ENCODE results near the gene SUMF1.

SUMF1 gene

GRCh38 chr3:4492208-4493013 lies 25.3 kb upstream of the SUMF1 start:
- Histone ChIP-seq H3K27ac (peak overlapping the region; percentile 93 to 96), H3K4me1 (peaks cover 0 to 40% (median 10%) of the 10 kb centered on the region in 4 donors), H3K36me3 (no peaks in the 10 kb centered on the region), H3K9me3 (no peaks in the 10 kb centered on the region), H3K27me3 (no peaks in the 10 kb centered on the region), H3K4me3 (peak overlapping the region; percentile 80 to 93)
- peak; percentile 57 to 87 for DNase-seq
- TF ChIP-seq CTCF (IDR thresholded peaks at IDR 0.05) = no peak
- intact Hi-C loops (cut with DNase I; ENCODE audit: low total_unique reads) = loop anchor here (2.0 kb wide), 2 partner anchors 76 to 90 kb away; no protein-coding TSS in a partner anchor

GRCh38 chr3:4491855-4492207 lies 24.8 kb upstream of the SUMF1 start:
- peak overlapping the region; percentile 93 to 96 for H3K27ac ChIP-seq
- peaks cover 0 to 35% (median 9%) of the 10 kb centered on the region in 4 donors for H3K4me1 ChIP-seq
- no peaks in the 10 kb centered on the region for H3K9me3 ChIP-seq
- no peak for TF ChIP-seq CTCF (IDR thresholded peaks at IDR 0.05)
- no peak for DNase-seq
- H3K4me3 ChIP-seq = peak overlapping the region; percentile 80 to 93
- intact Hi-C loops (cut with DNase I; ENCODE audit: low total_unique reads) = loop anchor here (2.0 kb wide), 2 partner anchors 75 to 91 kb away; no protein-coding TSS in a partner anchor
- H3K36me3 ChIP-seq = no peaks in the 10 kb centered on the region
- no peaks in the 10 kb centered on the region for H3K27me3 ChIP-seq

GRCh38 chr3:4478261-4478660 lies 11.2 kb upstream of the SUMF1 start:
- H3K9me3 ChIP-seq = no peaks in the 10 kb centered on the region
- H3K27me3 ChIP-seq = no peaks in the 10 kb centered on the region
- H3K27ac ChIP-seq = no peak overlapping the region
- peaks cover 0 to 14% (median 10%) of the 10 kb centered on the region in 4 donors for H3K4me1 ChIP-seq
- no peak overlapping the region for H3K4me3 ChIP-seq
- intact Hi-C loops (cut with DNase I; ENCODE audit: low total_unique reads) = loop anchor here (10.0 kb wide), 1 partner anchor 123 kb away; no protein-coding TSS in a partner anchor
- no peak for DNase-seq
- TF ChIP-seq CTCF (IDR thresholded peaks at IDR 0.05) = no peak
- no peaks in the 10 kb centered on the region for H3K36me3 ChIP-seq

- TF ChIP-seq CTCF (IDR thresholded peaks at IDR 0.05) = no peak
- DNase-seq = no peak
- Histone ChIP-seq H3K4me1 (peaks cover 0 to 14% (median 10%) of the 10 kb centered on the region in 4 donors), H3K27ac (no peak overlapping the region), H3K4me3 (no peak overlapping the region), H3K9me3 (no peaks in the 10 kb centered on the region), H3K27me3 (no peaks in the 10 kb centered on the region), H3K36me3 (no peaks in the 10 kb centered on the region)
- intact Hi-C loops (cut with DNase I; ENCODE audit: low total_unique reads) = loop anchor here (10.0 kb wide), 1 partner anchor 122 kb away; no protein-coding TSS in a partner anchor
Observed at GRCh38 chr3:4476496-4476895, 9.4 kb upstream of the SUMF1 start.

GRCh38 chr3:4475804-4476203 lies 8.7 kb upstream of the SUMF1 start:
- intact Hi-C loops (cut with DNase I; ENCODE audit: low total_unique reads) = loop anchor here (10.0 kb wide), 1 partner anchor 121 kb away; no protein-coding TSS in a partner anchor
- no peaks in the 10 kb centered on the region for H3K36me3 ChIP-seq
- DNase-seq = no peak
- H3K4me3 ChIP-seq = no peak overlapping the region
- peak overlapping the region; percentile 63 to 78 for H3K27ac ChIP-seq
- peaks cover 0 to 14% (median 10%) of the 10 kb centered on the region in 4 donors for H3K4me1 ChIP-seq
- H3K9me3 ChIP-seq = no peaks in the 10 kb centered on the region
- H3K27me3 ChIP-seq = no peaks in the 10 kb centered on the region
- TF ChIP-seq CTCF (IDR thresholded peaks at IDR 0.05) = no peak
